ENCODE measurements around the gene TMEM123. TPM values are rescaled to one million over a fixed set of nuclear protein-coding genes. Genes with fewer than 3 reads are reported as not detected.

Gene TMEM123
- total RNA-seq, 1 donor from 2014 or later: 126 TPM

DNA sequence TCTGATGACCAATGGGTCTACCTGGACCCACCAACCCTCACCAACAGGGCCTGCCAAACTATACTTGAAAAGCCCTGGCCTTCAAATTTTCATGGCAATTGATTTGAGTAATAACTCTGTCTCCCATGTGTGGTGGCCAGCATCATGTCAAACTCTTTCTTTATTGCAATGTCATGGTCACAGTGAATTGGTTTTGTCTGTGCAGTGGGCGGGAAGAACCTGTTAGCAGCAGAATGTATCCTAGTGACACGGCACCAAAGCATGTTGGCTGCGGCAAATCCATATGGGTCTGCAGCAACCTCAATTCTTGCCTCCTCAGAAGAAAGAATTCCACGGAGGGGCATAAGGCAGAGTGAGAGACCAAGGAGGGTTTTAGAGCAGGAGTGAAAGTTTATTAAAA lies 19.6 kb upstream of the TMEM123 start:
- no peak for DNase-seq (ENCODE audit: low read depth)

DNA sequence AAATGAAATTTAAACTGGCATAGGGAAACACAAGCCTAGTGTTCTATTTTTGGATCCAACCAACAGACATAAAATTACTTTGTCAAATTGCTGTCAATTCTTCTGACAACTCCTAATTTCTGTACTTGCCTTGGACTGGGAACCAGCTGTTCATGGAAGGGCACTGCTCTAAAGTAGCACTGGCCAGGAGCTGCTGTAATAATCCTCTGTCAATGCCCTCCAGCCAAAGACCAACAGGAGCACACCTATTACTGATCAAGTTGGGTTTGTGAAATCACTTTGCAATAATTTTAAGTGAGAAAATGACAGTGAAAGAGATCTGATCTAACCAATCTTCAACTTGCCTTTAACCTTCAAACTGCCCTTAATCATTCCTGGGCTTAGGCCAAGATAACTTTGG lies 18.9 kb upstream of the TMEM123 start:
- no peak for DNase-seq (ENCODE audit: low read depth)

DNA sequence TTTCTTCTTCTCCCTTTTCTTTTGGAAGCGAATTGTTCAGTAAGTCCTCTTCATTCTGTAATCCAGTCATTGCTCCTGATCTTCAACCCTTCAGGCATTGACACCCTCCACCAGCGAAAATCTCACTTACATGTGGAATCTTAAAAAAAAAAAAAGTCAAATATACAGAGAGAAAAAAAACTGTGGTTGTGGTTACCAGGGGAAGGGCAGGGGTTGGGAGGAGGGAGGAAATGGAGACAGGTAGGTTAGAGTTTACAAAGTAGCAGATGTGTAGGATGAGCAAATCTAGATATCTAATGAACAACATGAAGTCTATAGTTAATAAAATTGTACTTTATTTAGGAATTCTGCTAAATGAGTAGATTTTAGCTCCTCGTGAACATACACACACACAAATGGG lies 17.7 kb upstream of the TMEM123 start:
- no peak for DNase-seq (ENCODE audit: low read depth)

DNA sequence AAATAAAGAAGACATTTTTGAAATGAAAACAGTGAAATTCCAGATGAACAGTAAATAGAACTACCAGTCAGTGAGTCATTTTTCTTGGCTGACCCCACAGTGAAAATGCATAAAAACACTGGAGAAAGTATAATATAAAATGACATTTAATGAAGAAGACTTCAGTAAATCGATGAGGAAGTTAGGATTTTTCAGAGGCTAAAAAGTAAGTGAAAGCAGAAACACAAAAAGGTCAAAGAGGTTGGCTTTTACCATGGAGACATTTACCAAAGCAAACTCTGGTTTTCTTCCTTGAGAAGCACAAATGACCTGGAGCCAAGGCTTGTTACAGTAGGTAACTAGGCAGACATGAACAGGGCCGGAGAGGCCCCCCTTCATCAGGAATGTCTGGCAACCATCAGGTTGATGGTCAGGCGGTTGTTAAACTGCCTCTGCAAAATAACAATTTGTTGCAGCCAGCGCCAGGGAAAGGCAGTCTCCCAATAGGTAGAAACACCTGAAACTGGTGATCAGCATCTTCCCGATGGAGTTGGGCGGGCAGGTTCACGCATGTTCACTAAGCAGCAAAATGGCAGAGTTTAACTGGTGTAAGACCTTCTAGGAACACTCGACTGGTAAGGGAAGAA lies 16.7 kb upstream of the TMEM123 start:
- DNase-seq (ENCODE audit: low read depth): no peak

DNA sequence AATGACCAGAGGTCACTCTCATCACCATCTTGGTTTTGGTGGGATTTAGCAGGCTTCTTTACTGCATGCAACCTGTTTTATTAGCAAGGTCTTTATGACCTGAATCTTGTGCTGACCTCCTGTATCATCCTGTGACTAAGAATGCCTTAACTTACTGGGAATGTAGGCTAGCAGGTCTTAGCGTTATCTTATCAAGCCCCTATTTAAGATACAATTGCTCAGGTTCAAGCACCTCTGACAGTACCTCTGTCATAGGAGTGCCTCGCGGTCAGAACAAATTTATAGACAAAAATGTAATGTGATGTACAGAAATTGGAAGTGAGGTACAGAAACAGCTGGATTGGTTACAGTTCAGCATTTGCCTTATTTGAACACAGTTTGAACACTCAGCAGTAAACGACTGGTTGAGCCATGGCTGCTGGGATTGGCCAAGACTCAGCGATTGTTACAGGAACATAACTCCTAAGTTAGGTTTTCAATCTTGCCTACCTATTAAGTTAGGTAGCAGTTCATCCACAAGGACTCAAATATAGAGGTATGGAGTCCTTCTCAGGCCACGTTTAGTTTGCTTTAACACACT lies 16.1 kb upstream of the TMEM123 start:
- DNase-seq (ENCODE audit: low read depth): no peak

DNA sequence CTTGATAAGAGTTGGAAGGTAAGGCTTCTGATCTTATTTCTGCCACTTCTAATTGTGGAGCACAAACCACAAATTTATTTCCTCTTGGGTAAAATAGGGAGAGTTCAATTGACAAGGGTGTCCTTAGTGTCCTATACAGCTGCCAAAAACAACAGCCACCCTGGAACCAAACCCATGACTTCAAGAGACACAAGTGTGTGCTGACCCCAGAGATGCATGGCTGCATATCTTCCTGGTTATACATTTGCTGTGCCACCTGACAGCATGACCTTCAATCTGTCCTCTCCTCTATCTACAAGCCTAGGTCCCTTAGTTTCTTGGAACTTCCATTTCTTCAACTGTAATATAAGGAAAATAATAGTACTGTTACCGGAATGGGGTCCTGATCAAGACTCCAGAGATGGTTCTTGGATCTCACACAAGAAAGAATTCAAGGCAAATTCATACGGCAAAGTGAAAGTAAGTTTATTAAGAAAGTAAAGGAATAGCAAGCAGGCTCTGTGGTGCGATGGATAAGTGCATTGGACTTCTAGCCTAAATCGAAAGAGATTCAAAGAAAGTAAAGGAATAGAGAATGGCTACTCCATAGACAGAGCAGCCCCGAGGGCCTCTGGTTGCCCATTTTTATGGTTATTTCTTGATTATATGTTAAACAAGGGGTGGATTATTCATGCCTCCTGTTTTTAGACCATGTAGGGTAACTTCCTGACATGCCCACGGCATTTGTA lies 15.5 kb upstream of the TMEM123 start:
- DNase-seq (ENCODE audit: low read depth): no peak

DNA sequence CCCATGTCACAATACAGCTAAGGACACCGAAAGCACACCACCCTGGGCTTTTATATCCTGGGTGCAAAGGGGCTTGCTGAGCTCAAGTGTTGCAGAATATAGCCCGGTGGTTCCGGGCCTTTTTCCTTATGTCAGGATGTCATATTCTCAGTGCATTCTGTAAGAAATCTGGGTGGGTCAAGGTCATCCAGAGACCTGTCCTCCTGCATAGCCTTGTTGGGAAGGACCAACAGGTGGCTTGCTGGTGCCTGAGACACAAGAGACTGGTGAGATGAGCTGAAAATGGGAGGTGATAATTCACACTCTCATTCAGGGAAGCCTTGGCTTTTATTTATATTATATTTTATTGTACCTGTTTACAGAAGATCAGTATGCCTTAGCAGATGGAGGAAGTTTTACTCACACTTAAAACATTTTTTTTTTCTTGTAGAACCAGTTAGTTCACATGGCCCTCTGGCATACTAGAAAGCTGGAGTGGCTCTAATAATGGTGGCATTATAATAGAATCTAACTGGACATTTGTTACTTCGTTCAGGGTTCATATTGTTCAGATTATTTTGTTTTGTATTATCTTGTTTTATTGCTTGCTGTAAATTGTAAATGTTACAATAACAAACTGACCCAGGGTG lies 14.6 kb upstream of the TMEM123 start:
- no peak for DNase-seq (ENCODE audit: low read depth)

DNA sequence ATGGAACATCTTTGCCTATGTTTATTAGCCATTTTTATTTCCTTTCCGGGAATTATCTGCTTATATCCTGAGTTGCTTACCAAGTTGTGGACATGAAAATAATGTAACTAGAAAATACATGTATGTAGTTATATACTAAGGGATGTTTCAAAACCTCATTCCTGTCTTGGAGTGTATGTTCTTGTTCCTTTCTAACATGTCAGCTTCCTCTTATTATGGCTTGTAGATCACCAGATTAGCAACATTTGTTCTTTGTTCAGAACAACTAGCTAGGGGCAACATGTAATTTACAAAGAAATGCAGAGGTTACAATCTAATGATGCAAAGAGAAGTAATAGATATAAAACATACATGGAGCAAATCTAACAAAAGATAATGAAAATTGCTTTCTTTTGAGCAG lies 13.1 kb upstream of the TMEM123 start:
- DNase-seq (ENCODE audit: low read depth): no peak

DNA sequence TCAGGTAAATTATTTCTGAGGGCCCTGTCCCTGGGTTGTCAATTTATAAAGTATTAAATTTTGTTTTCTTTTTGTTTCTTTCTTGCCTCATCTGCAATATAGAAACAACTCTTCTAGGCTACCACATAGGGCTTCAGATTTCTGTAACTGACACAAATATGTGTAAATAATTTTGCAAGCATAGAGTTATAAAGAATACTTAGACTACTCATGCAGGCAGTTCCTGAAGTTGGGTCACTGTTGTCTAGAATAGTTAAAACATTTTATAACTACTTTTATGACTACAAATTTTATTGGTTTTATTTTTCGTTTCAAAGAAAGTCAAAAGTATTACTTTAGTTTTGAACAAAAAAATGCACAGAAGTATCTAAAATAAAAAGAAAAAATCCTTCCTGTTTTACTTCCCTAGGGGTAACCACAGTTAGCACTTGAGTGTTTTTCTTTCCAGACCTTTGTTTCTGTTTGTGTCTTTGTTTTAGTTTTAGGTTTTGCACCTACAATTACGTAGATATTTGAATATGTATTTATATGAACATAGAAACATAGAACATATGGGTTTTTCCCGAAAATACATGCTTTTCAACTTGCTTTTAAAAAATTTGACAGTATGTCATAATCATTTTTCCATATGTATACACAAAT lies 12.4 kb upstream of the TMEM123 start:
- no peak for DNase-seq (ENCODE audit: low read depth)

DNA sequence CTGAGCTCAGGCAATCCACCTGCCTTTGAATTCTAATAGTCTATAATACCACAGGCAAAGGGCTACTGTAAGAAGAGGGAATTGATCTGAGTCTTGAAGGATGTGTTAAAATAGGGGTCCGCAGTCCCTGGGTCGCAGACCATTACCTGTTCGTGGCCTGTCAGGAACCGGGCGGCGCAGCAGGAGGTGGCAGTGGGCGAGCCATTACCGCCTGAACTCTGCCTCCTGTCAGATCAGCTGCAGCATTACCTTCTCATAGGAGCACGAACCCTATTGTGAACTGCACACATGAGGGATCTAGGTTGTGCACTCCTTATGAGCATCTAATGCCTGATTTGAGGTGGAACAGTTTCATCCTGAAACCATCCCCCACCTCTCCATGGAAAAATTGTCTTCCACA lies 11.5 kb upstream of the TMEM123 start:
- no peak for DNase-seq (ENCODE audit: low read depth)

DNA sequence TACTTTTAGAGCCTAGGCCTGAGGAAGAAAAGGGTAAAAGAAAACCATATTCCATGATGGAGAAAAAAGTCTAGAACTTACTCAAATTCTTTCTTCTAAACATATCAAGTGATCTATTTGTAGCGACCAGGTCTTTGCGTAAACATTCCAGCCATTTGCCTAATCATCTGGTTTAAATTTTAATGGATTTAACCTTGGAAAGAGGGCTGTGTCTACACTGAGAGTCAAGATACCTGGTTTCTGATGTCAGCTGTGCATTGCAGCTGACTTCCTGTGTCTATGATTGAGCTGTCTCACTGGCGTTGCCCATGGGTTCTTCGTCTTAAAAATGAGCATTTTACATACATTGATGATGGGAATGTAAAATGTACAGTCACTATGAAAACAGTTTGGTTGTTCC lies 10.0 kb upstream of the TMEM123 start:
- DNase-seq (ENCODE audit: low read depth): no peak

DNA sequence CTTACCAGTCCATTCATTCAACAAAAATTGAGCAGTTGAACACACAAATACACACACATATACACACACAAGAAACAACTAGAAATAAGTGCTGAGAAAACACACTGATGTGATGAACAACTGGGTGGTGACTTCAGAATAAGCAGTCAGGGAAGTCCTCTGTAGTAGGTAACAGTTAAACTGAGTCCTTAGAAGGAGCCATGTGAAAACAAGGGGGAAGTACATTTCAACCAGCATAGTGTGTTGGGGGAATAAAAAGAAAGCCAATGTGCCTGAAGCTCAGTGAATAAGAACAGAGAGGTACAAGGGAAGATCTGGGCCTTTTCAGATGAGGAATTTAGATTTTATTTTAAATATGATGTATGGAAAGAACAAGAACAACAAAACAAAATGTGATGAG lies 6.8 kb upstream of the TMEM123 start:
- no peak for DNase-seq (ENCODE audit: low read depth)

DNA sequence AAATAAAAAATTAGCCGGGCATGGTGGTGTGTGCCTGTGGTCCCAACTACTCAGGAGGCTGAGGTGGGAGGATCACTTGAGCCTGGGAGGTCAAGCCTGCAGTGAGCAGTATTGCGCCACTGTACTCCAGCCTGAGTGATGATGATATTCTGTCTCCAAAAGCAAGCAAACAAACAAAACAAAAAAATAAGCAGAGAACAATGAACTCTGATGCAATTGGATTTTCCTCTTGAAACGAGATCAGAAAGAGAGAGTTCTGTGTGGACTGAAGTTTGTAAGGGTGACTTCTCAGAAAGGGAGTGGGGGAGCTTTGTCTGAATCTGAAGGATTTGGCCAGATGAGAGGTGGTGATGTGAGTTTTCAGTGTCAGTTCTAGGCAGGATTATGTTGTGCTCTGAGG lies 6.0 kb upstream of the TMEM123 start:
- no peak for DNase-seq (ENCODE audit: low read depth)

DNA sequence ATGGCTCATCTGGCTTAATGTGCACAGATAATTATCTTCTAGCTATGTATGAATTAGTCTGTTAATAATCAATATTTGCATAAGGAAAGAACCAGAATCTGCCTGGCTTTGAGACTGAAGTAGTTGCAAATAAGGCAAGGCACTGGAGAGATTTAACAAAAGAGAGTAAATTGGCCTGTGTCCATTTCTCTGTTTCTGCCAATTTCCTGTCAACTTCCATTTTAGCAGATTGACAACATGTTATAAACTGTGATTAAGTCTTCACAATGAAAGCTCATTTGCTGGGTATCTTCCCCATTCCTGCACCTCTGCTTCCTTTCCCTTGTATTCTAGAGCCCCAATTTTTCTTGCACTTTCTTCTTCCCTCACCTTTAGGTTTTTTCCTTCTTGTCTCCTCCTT lies 5.3 kb upstream of the TMEM123 start:
- DNase-seq (ENCODE audit: low read depth): no peak

DNA sequence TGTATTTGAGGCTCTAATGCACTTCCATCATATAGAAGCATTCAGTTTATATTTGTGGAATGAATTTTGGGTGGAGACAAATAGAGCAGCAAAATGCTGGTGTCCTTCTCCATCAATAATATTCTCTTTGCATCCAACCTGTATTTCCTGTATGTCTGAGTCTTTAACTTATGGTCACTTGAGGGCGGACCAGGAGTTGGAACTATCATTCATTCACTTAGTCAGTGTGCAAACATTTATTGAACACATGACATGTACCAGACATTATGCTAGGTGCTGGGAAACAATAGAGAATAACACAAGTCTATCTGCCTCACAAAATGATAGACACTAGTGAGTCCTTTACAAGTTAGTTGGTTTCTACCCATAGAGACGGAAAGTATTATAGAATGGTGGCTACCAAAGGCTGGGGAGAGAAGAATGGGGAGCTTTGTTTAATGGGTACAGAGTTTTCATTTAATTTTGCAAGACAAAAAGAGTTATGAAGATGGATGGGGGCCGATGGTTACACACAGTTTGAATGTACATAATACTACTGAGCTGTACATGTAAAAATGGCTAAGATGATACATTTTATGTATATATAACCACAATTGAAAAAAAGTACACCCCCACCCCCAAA lies 4.6 kb upstream of the TMEM123 start:
- no peak for DNase-seq (ENCODE audit: low read depth)

DNA sequence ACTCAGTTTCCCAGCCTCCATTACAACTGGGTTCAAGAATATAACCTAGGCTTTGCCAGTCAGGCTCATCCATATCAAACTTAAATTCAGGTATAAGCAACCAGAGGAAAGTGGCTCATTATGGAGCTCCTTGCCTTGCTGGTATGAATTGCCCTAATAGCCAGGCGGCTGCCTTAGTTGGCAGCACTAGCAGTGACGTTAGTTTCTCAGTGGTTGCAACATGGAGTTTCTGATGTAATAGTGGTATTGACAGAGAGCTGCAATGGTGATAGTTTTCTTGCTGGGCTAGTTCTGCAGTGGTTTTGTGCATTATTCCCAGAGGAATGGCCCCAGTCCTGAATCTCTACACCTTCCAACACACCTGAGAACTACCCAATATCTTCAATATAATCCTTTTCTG lies 3.8 kb upstream of the TMEM123 start:
- no peak for DNase-seq (ENCODE audit: low read depth)

DNA sequence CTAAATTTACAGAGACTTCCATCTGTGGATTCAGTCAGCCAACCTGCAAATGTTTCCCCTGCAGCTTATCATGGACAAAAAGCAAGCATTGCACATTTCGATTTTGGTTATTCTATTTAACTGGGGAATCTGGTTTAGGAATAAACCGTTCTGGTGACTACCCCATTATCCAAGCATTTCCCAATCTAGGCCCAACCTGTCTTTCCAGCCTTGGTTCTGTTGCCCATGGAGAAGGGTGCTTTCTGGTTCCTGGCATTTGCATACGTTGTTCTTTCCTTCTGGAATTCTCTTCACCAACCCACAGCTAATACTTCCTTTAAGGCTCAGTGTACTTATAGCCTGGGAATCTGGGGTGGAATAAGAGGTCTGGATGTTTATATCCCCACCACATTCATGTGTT lies 1.4 kb upstream of the TMEM123 start:
- no peak for DNase-seq (ENCODE audit: low read depth)

DNA sequence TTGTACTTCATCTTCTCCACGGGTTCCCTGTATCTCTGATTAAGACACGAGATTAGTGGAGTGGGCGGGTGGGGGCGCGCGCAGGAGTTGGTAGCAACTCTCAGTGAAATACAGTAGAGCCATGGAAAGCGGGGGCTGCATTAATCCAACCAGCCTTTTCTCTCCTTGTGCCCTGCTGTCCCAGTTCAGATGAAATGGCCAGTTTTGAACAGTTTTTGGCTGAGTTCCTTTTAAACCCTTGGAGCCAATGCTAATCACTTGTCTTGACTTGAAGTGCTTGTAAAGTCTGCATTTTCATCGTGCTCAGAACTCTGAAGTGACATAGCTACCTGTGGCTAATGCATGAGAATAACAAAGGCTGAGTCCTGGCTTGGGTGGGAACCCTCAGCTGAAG lies 734 bp upstream of the TMEM123 start:
- no peak for DNase-seq (ENCODE audit: low read depth)

DNA sequence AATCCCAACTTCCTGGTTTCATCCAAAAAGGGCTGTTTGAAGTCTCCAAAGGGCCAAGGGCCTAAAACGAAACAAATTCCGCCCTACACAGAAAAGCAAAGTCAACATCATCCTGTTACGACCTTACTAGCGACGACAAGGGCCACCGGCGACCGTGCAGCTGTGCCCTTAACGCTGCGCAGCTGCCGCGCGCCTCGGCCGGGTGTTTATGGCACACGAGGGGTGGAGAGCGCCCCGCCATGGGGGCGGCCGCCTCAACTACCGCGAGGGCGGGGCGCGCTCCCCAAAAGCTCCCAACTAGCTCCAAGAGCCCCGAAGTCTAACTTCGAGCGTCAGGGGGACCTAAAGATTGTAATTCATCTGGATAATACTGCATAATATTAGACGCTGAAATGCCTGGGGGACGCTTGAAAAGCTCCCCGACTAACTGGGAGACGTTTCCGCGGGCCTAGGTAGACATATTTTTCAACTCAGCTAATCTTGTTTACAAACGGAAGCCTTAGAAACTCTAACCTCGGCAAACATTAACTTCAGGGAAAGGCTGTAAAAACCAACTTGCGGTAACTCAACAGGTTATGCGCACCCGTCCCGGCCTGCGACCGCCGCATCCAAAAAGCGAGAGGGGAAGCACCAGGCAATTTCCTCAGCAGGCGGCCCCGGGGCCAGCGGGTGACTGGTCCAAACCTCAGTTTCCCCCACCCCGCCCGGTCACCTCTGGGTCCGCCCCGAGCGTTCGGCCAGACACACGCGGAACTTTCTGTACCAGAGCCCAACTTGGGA lies 694 bp downstream of the TMEM123 start:
- DNase-seq (ENCODE audit: low read depth): peak; percentile 83

DNA sequence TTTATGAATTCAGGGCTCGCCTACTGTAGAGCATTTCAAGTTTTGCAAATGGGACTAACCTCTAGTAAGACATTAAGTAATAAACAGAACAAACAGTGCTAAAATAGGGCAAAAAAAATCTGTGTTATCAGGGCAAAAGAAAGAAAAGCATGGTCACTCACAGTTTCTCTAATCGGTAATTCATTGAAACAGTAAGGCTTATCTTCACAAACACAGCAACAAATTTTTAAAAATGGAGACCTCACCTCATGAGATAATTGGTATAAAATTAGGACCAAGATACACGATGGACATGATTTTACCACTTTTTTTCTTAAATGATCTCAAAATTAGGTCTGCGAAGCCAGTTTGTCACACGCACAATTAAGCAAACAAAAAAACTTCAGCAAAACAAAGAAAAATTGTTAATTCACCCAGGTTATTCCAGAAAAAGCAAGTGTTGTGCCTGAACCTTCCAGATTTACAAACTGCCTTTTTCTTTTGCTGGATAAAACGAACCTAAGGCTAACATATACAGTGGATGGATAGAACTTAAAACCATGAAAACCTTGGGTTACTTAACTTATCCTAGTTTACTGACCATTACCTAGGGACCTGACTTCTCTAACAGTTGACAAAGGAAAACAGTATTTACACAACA lies 1.4 kb downstream of the TMEM123 start:
- no peak for DNase-seq (ENCODE audit: low read depth)

All from myocyte (in vitro differentiated cells).